MCF 10A (cell line): ENCODE results near the gene SURF6. TPM values are rescaled to one million over a fixed set of nuclear protein-coding genes. Genes with fewer than 3 reads are reported as not detected.
"Not testable (repeated sequence)": the region's sequence is repeated elsewhere in the genome, so short reads cannot be mapped to it uniquely, and the experiment has no call there.

Source experiments
- BruUV-seq: library from RNA; stranded (reverse); fragments of 400-500 nt; replicated peaks from 2 replicates; lab custom pipeline; 2021; lab: Mats Ljungman, UMichigan
- CTCF ChIA-PET: fragments of 300-600 bp; sonication (Branson Sonifier 250); formaldehyde crosslinking; extraction: SDS; loops from one replicate; lab custom pipeline; 2021; ENCODE audit warnings: antibody characterized with exemption, inconsistent platforms; lab: Yijun Ruan, JAX
- POLR2A ChIA-PET: fragments of 300-600, 350-650 bp; sonication (Branson Sonifier 250); formaldehyde crosslinking; extraction: SDS; loops from one replicate; lab custom pipeline; 2020; ENCODE audit warnings: antibody characterized with exemption, inconsistent platforms; lab: Yijun Ruan, JAX
- DNase-seq: peaks from one replicate; pipeline ENCODE4 v3.0.0-alpha.2; 2018; ENCODE audit not compliant: unreplicated experiment
- H3K27ac Mint-ChIP-seq: one replicate; pipeline ENCODE4 v1.8.0; 2022; ENCODE audit warnings: mild to moderate bottlenecking, low read depth, mixed read lengths; ENCODE audit not compliant: unreplicated experiment
- H3K27me3 Mint-ChIP-seq: one replicate; pipeline ENCODE4 v1.8.0; 2022; ENCODE audit warnings: mixed read lengths; ENCODE audit not compliant: insufficient read depth, unreplicated experiment
- H3K36me3 Mint-ChIP-seq: one replicate; pipeline ENCODE4 v1.8.0; 2022; ENCODE audit warnings: mild to moderate bottlenecking, moderate library complexity, mixed read lengths; ENCODE audit not compliant: insufficient read depth, unreplicated experiment
- H3K4me1 Mint-ChIP-seq: one replicate; pipeline ENCODE4 v1.8.0; 2022; ENCODE audit warnings: mixed read lengths; ENCODE audit not compliant: insufficient read depth, unreplicated experiment
- H3K4me3 Mint-ChIP-seq: one replicate; pipeline ENCODE4 v1.8.0; 2022; ENCODE audit warnings: mild to moderate bottlenecking, moderate library complexity, mixed read lengths; ENCODE audit not compliant: unreplicated experiment
- H3K9me3 Mint-ChIP-seq: one replicate; pipeline ENCODE4 v1.8.0; 2022; ENCODE audit warnings: mixed read lengths; ENCODE audit not compliant: unreplicated experiment
- CTCF ChIP-seq: fragments of 200-600 bp; IDR thresholded peaks from one replicate; pipeline ENCODE4 v1.8.0; 2022; ENCODE audit warnings: antibody characterized with exemption, mild to moderate bottlenecking; ENCODE audit not compliant: unreplicated experiment
- intact Hi-C: fragments of 100-400 bp; cut with micrococcal nuclease; formaldehyde crosslinking; loops from 2 replicates; pipeline ENCODE4 v1.14.1; 2022
- total RNA-seq: library from RNA; stranded (reverse); gene quantifications from 2 replicates; pipeline ENCODE4 v1.2.3, GENCODE V29; 2022

Gene SURF6
- total RNA-seq, 1 experiment from 2014 or later, result 40.5 TPM

- H3K27me3 Mint-ChIP-seq, result peaks cover 50% of the 10 kb centered on the region
- intact Hi-C loops, result no loop called here
- no peaks in the 10 kb centered on the region for H3K36me3 Mint-ChIP-seq
- no peaks in the 10 kb centered on the region for H3K4me1 Mint-ChIP-seq
- no peaks in the 10 kb centered on the region for H3K9me3 Mint-ChIP-seq
- H3K4me3 Mint-ChIP-seq, result no peak overlapping the region
- no peak for TF ChIP-seq CTCF
- CTCF ChIA-PET, result no interaction called here
- POLR2A ChIA-PET, result no interaction called here
- H3K27ac Mint-ChIP-seq, result no peak overlapping the region
- BruUV-seq, result no TSS peak
- no peak for DNase-seq
These were observed 34.4 kb downstream of the SURF6 start for GRCh38 chr9:133301253-133302230.

GRCh38 chr9:133299996-133300395, 36.0 kb downstream of the SURF6 start:
- POLR2A ChIA-PET, H3K9me3 Mint-ChIP-seq, BruUV-seq, H3K36me3 Mint-ChIP-seq, CTCF ChIA-PET, H3K27ac Mint-ChIP-seq, DNase-seq, H3K4me3 Mint-ChIP-seq, intact Hi-C loops, H3K4me1 Mint-ChIP-seq: not testable (repeated sequence)
- H3K27me3 Mint-ChIP-seq, result peaks cover 47% of the 10 kb centered on the region

GRCh38 chr9:133294257-133294656, 41.7 kb downstream of the SURF6 start:
- no peak for DNase-seq
- intact Hi-C loops, result no loop called here
- ChIA-PET CTCF (interaction anchor here (0.6 kb wide), 1 partner anchor 13 kb away, joined by 4 read pairs; no protein-coding TSS in a partner anchor), POLR2A (no interaction called here)
- no peaks in the 10 kb centered on the region for H3K4me1 Mint-ChIP-seq
- H3K4me3 Mint-ChIP-seq, result no peak overlapping the region
- H3K9me3 Mint-ChIP-seq, result no peaks in the 10 kb centered on the region
- no TSS peak for BruUV-seq
- H3K27ac Mint-ChIP-seq, result no peak overlapping the region
- no peak for TF ChIP-seq CTCF
- H3K36me3 Mint-ChIP-seq, result no peaks in the 10 kb centered on the region
- H3K27me3 Mint-ChIP-seq, result peaks cover 68% of the 10 kb centered on the region

DNA sequence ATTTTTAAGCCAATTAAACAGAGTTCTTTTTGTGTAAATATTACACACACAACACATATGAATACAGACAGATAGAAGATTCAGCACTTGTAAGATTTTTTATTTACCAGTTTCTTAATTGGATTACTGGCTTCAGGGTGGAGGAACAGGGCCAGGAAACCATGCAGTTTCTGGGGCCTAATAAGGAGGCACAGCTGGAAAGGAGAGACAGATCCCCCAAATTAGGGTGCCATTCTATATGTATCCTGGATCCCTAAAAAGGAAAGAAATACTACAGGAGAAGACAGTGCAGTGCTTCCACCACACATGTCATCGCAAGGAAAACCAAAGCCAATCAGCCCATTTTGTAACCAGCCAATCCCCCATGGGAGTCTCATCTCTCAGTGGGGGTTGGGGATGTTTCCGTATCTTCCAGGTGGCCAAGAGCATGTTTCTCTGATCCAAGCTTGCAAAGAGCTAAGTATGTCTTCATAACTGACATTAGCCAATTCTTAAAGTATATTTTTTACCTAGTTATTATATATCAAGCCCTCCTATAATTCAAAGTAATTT, 45.2 kb downstream of the SURF6 start:
- H3K36me3 Mint-ChIP-seq, result no peaks in the 10 kb centered on the region
- peaks cover 40% of the 10 kb centered on the region for H3K27me3 Mint-ChIP-seq
- POLR2A ChIA-PET, result interaction anchor here (1.2 kb wide), 1 partner anchor 17 kb away, joined by 3 read pairs; no protein-coding TSS in a partner anchor
- H3K4me1 Mint-ChIP-seq, result no peaks in the 10 kb centered on the region
- CTCF ChIA-PET, result interaction anchor here (0.6 kb wide), 1 partner anchor 105 kb away, joined by 3 read pairs; no protein-coding TSS in a partner anchor
- no TSS peak for BruUV-seq
- H3K4me3 Mint-ChIP-seq, result no peak overlapping the region
- no peak overlapping the region for H3K27ac Mint-ChIP-seq
- no peak for TF ChIP-seq CTCF
- intact Hi-C loops, result no loop called here
- no peaks in the 10 kb centered on the region for H3K9me3 Mint-ChIP-seq
- DNase-seq, result no peak
